Kidney (tissue), 14 donors: ENCODE measurements around the gene AKNAD1. TPM values are rescaled to one million over a fixed set of nuclear protein-coding genes. Genes with fewer than 3 reads are reported as not detected.

Experiments used
- DNase-seq, 5 donors: peaks; one replicate each; pipeline ENCODE4 v3.0.0-alpha.2; 2013 to 2020
- FAIRE-seq: peaks from 2 replicates; lab custom pipeline; 2012; peaks lifted over from hg19 to GRCh38; lab: Jason Lieb, UNC
- H3K27ac ChIP-seq, 2 donors: one replicate each; pipeline ENCODE4 v1.7.0; 2013; ENCODE audit warnings: low read depth in 2 of 2, low read length in 2 of 2, inconsistent platforms in 1 of 2
- H3K27me3 ChIP-seq: one replicate; pipeline ENCODE4 v1.7.1; 2013; ENCODE audit warnings: low read length, inconsistent platforms; ENCODE audit not compliant: control insufficient read depth, insufficient read depth
- H3K36me3 ChIP-seq, 3 donors: one replicate each; pipeline versions ENCODE4 v1.7.0 to v1.7.1; 2013; ENCODE audit warnings: low read length in 3 of 3, control low read depth in 1 of 3, inconsistent platforms in 1 of 3; ENCODE audit not compliant: insufficient read depth in 3 of 3, control insufficient read depth in 2 of 3
- H3K4me1 ChIP-seq, 3 donors: one replicate each; pipeline versions ENCODE4 v1.7.0 to v1.7.1; 2013; ENCODE audit warnings: low read length in 3 of 3, inconsistent platforms in 1 of 3, low read depth in 1 of 3; ENCODE audit not compliant: control insufficient read depth in 2 of 3, insufficient read depth in 2 of 3
- H3K4me3 ChIP-seq, 3 donors: one replicate each; pipeline versions ENCODE4 v1.7.0 to v1.8.1; 2013; ENCODE audit warnings: low read length in 3 of 3, control low read depth in 1 of 3, inconsistent platforms in 1 of 3
- H3K9ac ChIP-seq, 3 donors: one replicate each; pipeline versions ENCODE4 v1.7.0 to v1.7.1; 2013; ENCODE audit warnings: low read length in 3 of 3, control low read depth in 1 of 3, inconsistent platforms in 1 of 3
- H3K9me3 ChIP-seq, 3 donors: one replicate each; pipeline versions ENCODE4 v1.7.0 to v1.7.1; 2013; ENCODE audit warnings: low read length in 3 of 3, control low read depth in 1 of 3, inconsistent platforms in 1 of 3; ENCODE audit not compliant: control insufficient read depth in 2 of 3, insufficient read depth in 1 of 3
- intact Hi-C: fragments of 100-400 bp; cut with DNase I; formaldehyde crosslinking; loops from one replicate; pipeline ENCODE4 v1.11.1; 2022
- polyA plus RNA-seq: library from polyadenylated mRNA; stranded (reverse); fragments of 350-450 nt; fragmentation: Illumina TruSeq; extraction: RNeasy Lipid Tissue Mini Kit (QIAGEN cat#74804); gene quantifications from one replicate; pipeline ENCODE4 v1.2.3, GENCODE V29; 2014; ENCODE audit warnings: low read depth, low replicate concordance; ENCODE audit not compliant: insufficient read depth
- total RNA-seq: library from RNA; stranded (reverse); fragmentation: NEBNext Ultra II Directional; extraction: Animal tissue kit (Norgen Biotek cat#: 25700); gene quantifications from one replicate; pipeline ENCODE4 v1.2.1, GENCODE V29; 2021
- TF ChIP-seq, protein P1 (sequence below): IDR thresholded peaks from 3 replicates; pipeline ENCODE4 v1.5.1; 2012; ENCODE audit warnings: mild to moderate bottlenecking, moderate library complexity, borderline replicate concordance; ENCODE audit not compliant: insufficient read depth; ENCODE audit errors: extremely low read depth
- donor health status: control.
- donor health status: control.
- donor health status: control.
- donor health status: control.
- donor health status: control.
- donor health status: DM: yes; HTN: yes; CAD: no.
- donor health status: Normal renal cell carcinoma (clear cell type).

The AKNAD1 gene
- total and polyA plus RNA-seq, 2 donors from 2014 or later = not detected

DNA sequence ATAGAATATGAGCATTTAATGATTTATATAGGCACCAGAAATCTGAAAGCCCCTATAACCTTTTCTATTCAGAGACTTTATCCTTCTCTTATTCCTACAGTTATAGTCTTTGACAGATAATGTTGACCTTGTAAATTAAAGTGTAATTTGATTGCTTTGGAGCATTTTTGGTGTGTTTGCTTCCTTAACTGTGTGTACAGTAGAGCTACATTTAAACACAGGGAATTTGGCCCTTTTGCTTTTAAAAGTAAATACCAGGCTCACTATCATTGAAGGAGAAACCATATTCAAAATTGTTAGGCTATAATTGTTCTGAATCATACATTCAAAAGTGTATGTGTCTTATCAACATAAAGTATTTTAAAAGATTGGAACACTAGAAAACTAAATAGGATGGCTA lies 77.4 kb downstream of the AKNAD1 start:
- TF ChIP-seq, protein P1, sequence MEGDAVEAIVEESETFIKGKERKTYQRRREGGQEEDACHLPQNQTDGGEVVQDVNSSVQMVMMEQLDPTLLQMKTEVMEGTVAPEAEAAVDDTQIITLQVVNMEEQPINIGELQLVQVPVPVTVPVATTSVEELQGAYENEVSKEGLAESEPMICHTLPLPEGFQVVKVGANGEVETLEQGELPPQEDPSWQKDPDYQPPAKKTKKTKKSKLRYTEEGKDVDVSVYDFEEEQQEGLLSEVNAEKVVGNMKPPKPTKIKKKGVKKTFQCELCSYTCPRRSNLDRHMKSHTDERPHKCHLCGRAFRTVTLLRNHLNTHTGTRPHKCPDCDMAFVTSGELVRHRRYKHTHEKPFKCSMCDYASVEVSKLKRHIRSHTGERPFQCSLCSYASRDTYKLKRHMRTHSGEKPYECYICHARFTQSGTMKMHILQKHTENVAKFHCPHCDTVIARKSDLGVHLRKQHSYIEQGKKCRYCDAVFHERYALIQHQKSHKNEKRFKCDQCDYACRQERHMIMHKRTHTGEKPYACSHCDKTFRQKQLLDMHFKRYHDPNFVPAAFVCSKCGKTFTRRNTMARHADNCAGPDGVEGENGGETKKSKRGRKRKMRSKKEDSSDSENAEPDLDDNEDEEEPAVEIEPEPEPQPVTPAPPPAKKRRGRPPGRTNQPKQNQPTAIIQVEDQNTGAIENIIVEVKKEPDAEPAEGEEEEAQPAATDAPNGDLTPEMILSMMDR = no peak
- H3K27me3 ChIP-seq = no peaks in the 10 kb centered on the region
- DNase-seq (no peak), FAIRE-seq (no peak)
- no peak overlapping the region for H3K9ac ChIP-seq
- intact Hi-C loops = no loop called here
- no peak overlapping the region for H3K4me3 ChIP-seq
- no peak overlapping the region for H3K27ac ChIP-seq
- no peaks in the 10 kb centered on the region for H3K4me1 ChIP-seq
- no peaks in the 10 kb centered on the region for H3K9me3 ChIP-seq
- H3K36me3 ChIP-seq = peaks cover 3 to 29% (median 14%) of the 10 kb centered on the region in 3 donors

DNA sequence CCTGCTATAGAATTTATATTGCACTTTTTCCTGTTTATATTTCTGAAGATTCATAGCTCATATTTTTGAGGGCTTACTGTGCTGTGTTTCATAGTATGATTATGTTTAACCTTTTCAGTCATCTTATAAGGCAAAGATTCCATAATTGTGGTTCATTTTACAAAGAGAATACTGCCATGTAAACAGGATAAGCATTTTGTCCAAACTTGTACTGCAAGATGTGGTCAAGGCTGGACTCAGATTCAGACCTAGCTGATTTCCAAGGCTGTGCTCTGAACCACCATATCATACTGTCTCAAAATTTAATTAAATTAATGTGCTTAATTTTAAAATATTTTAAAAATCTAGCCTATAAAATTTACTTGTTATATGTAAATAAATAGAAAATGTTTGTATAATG lies 79.1 kb downstream of the AKNAD1 start:
- intact Hi-C loops = no loop called here
- TF ChIP-seq, protein P1 = no peak
- Histone ChIP-seq H3K36me3 (peaks cover 0 to 37% (median 21%) of the 10 kb centered on the region in 3 donors), H3K4me1 (no peaks in the 10 kb centered on the region), H3K9ac (no peak overlapping the region), H3K4me3 (no peak overlapping the region), H3K9me3 (no peaks in the 10 kb centered on the region), H3K27ac (no peak overlapping the region), H3K27me3 (no peaks in the 10 kb centered on the region)
- DNase-seq = no peak
- peak; percentile 68 for FAIRE-seq

DNA sequence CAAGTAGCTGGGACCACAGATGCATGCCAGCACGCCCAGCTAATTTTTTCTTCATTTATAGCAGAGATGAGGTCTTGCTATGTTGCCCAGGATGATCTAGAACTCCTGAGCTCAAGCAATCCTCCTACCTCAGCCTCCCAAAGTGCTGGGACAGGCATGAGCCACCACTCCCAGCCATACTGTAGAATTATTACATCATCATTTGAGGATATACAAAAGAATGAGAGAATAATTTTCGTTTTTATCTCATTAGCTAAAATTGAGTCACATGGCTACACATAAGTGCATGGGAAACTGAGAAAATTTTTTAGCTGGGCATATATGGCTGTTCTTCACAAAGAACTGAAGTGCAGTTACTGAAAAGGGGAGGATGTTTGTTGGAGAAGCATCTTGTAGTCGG lies 89.2 kb downstream of the AKNAD1 start:
- Histone ChIP-seq H3K36me3 (peaks cover 4 to 12% (median 7%) of the 10 kb centered on the region in 3 donors), H3K27me3 (no peaks in the 10 kb centered on the region), H3K9me3 (no peaks in the 10 kb centered on the region), H3K9ac (no peak overlapping the region), H3K4me1 (no peaks in the 10 kb centered on the region), H3K27ac (no peak overlapping the region), H3K4me3 (no peak overlapping the region)
- no peak for DNase-seq
- TF ChIP-seq, protein P1 = no peak
- intact Hi-C loops = no loop called here
- no peak for FAIRE-seq

DNA sequence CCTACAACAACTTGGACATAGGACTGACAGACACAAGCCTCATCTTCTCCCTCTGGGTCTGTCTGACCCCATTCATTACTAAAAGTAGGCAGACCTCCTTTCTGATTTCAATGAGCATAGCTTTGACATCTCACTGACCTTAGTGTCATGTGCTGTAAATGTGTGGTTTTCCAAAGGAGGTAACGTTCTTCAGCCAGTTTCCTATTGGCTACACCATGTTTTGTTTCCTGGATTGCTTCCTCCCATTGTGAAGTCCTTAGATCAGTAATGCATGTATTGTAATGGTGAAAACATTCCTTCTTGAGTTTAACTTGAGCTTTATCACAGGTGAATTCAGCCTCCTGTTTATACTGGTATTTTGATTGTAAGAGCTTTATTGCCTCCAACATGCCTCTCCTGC lies 89.8 kb downstream of the AKNAD1 start:
- intact Hi-C loops = no loop called here
- Histone ChIP-seq H3K27me3 (no peaks in the 10 kb centered on the region), H3K9ac (no peak overlapping the region), H3K9me3 (no peaks in the 10 kb centered on the region), H3K27ac (no peak overlapping the region), H3K36me3 (peaks cover 2 to 12% (median 5%) of the 10 kb centered on the region in 3 donors), H3K4me3 (no peak overlapping the region), H3K4me1 (no peaks in the 10 kb centered on the region)
- FAIRE-seq (no peak), DNase-seq (no peak)
- TF ChIP-seq, protein P1 = no peak
